ENCODE results near the gene TJP2.

Gene TJP2

DNA sequence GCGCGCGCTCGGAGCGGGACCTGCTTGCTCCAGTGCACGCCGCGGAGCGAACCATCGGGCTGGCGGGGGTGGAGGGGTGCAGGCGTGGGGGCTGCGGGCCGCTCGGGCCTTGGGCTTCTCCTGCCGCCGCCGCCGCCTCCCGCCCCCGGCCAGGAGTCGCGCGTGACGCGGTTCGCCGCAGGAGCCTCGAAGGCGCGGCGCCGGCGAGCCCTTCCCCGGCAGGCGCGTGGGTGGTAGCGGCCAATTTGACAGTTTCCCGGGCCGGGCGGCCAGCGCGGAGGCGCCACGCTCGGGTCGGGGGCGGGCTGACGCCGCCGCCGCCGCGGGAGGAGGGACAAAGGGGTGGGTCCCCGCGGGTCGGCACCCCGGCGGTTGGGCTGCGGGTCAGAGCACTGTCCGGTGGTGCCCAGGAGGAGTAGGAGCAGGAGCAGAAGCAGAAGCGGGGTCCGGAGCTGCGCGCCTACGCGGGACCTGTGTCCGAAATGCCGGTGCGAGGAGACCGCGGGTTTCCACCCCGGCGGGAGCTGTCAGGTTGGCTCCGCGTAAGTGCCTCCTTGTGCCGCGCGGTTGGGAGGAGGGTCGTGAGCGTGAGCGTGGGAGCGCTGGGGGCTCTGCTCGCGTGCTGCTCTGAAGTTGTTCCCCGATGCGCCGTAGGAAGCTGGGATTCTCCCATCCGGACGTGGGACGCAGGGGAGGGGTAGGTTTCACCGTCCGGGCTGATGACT, at the start of gene TJP2:
Gene TJP2 (plus strand): TSS at position 387 of the 725 bp plus-strand sequence. CDS start 96 bp downstream, at position 483.
- no peak for ATAC-seq
- H3K9me3 Mint-ChIP-seq = no peaks in the 10 kb centered on the region
- DNase-seq = peak; percentile 48
- H3K27ac Mint-ChIP-seq = peak within 1 kb of the TSS; percentile 51
- H3K36me3 Mint-ChIP-seq (ENCODE audit: low read depth) = no peaks in the 10 kb centered on the region
- H3K4me1 Mint-ChIP-seq = peaks cover 41% of the 10 kb centered on the region
- H3K27me3 Mint-ChIP-seq = peaks cover 52% of the 10 kb centered on the region
- H3K4me3 Mint-ChIP-seq = peak within 1 kb of the TSS; percentile 78

DNA sequence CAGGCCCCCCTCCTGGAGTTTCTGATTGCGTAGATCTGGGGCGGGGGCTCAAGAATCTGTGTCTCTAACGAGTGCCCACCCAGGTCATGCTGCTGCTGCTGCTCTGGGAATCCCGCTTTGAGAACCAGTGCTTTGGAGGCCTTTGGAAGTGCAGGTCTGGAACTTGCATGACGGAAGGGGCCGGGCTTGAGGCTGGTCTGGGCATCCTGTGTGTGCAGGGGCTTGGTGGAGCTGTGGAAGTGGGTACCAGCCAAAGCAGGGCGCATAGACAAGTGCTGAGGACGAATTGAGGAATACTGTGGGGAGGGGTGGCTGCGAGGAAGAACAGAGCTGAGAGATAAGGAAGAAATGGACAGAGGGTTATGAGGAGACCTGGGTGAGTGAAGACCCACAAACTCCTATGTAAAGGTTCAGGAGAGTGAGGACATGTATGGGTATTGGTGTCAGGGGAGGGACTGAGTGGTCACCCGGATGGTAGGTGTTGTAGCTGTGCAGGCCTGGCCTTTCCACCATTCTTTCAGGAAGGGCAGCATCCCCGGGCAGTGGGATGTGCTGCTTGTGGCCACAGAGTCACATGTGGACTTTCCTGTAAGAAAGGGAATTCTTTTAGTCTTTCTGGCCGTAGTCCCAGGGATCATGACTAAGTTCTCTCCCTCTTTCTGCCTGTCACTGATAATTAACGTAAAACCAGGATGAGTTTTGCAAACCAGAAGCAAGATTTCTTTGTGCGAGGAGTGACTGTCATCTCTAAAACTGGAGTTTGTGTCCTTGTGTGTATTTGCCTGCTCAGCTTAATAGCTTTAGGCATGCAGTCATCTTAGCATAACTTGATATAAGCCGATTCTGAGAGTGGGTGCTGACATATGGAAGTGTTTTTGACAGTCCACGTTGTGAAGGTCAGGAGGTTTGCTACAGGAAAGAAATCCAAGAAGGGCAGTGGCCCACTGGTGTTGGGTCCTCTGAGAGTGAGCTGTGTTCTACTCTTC, 43.3 kb upstream of the TJP2 start:
- no peak for ATAC-seq
- H3K4me3 Mint-ChIP-seq = no peak overlapping the region

DNA sequence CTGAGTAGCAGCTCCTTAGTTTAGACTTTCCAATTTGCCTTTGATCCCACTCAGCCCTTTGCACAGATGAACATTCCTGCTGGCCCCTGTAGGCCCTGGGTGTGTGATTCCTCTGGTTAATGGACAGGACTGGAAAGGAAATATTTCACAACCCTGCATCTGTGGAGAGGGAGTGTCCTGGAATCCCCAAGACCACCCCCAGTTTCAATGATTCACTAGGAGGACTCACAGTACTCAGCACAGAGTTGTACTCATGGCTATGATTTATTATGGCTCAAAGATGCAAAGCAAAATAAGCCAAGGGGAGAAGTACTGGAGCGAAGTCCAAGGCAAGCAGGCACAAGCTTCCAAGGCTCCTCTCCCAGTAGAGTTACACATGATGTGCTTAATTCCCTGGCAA, 42.4 kb upstream of the TJP2 start:
- DNase-seq = no peak
- Mint-ChIP-seq H3K27me3 (peaks cover 2% of the 10 kb centered on the region), H3K9me3 (no peaks in the 10 kb centered on the region), H3K4me3 (no peak overlapping the region), H3K4me1 (no peaks in the 10 kb centered on the region), H3K36me3 (ENCODE audit: low read depth) (no peaks in the 10 kb centered on the region), H3K27ac (no peak overlapping the region)
- no peak for ATAC-seq

More for the DNA sequence above, 43.3 kb upstream of the TJP2 start:
- no peaks in the 10 kb centered on the region for H3K9me3 Mint-ChIP-seq
- H3K4me1 Mint-ChIP-seq = no peaks in the 10 kb centered on the region
- H3K27me3 Mint-ChIP-seq = peaks cover 2% of the 10 kb centered on the region
- no peak overlapping the region for H3K27ac Mint-ChIP-seq
- no peak for DNase-seq
- no peaks in the 10 kb centered on the region for H3K36me3 Mint-ChIP-seq (ENCODE audit: low read depth)

DNA sequence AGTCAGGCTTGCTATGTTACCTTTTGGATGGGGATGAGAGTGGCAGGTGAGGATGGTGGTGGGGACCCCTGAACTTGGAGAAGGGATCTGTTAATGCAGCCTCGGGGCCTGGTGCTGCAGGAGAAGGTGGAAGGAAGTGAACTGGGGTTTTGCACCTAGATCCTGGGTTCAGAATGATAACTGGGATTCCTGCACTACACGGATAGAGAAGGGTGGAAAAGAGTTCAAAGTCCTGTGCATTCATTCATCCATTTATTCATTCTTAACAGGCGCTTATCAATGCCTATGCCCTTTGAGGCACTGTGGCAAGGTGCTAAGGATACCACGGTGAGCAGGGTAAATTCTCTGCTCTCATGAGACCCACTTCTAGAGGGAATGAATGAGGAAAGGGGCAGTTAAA, 41.7 kb upstream of the TJP2 start:
- no peak overlapping the region for H3K4me3 Mint-ChIP-seq

DNA sequence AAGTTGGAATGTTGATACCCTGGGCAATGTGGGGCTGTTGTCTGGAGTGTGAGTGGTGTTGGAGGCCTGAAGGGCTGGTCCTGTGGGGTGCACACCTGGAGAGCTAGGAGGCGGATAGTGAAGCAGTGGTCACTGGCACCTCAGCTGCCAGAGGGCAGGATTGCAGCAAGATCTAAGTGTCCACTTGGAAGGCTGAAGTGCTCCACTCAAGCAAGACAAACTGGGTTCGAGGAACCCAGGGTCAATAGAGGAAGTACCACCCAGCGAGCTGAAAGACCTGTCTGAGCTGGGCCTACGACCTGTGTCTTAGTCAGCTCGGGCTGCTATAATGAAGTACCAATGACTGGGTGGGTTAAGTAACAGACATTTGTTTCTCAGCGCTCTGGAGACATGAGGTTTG, 39.7 kb upstream of the TJP2 start:
- Mint-ChIP-seq H3K27ac (no peak overlapping the region), H3K36me3 (ENCODE audit: low read depth) (no peaks in the 10 kb centered on the region), H3K4me1 (no peaks in the 10 kb centered on the region), H3K4me3 (no peak overlapping the region), H3K27me3 (peaks cover 2% of the 10 kb centered on the region), H3K9me3 (no peaks in the 10 kb centered on the region)
- DNase-seq (no peak), ATAC-seq (no peak)

More for the DNA sequence above, 41.7 kb upstream of the TJP2 start:
- peaks cover 2% of the 10 kb centered on the region for H3K27me3 Mint-ChIP-seq
- H3K9me3 Mint-ChIP-seq = no peaks in the 10 kb centered on the region
- DNase-seq (no peak), ATAC-seq (no peak)
- H3K4me1 Mint-ChIP-seq = no peaks in the 10 kb centered on the region
- H3K27ac Mint-ChIP-seq = no peak overlapping the region
- H3K36me3 Mint-ChIP-seq (ENCODE audit: low read depth) = no peaks in the 10 kb centered on the region

DNA sequence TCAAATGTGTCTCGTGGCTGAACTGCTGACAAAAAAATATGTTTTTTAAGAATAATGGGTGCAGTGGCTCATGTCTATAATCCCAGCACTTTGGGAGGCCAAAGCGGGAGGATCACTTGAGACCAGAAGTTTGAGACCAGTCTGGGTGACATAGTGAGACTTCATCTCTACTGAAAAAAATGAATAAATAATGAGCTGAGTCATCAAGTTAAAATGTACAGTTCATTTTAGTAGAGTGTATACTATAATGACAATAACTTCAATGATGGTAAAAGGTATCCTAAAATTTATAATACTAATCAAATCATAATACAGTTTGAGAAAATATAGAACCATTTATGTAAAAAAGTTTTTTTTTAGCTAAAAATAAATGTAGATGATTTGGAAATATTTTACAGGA, 37.9 kb upstream of the TJP2 start:
- no peaks in the 10 kb centered on the region for H3K4me1 Mint-ChIP-seq
- no peak overlapping the region for H3K4me3 Mint-ChIP-seq
- H3K36me3 Mint-ChIP-seq (ENCODE audit: low read depth) = no peaks in the 10 kb centered on the region
- ATAC-seq = no peak
- no peaks in the 10 kb centered on the region for H3K27me3 Mint-ChIP-seq
- no peaks in the 10 kb centered on the region for H3K9me3 Mint-ChIP-seq
- no peak for DNase-seq
- H3K27ac Mint-ChIP-seq = no peak overlapping the region

DNA sequence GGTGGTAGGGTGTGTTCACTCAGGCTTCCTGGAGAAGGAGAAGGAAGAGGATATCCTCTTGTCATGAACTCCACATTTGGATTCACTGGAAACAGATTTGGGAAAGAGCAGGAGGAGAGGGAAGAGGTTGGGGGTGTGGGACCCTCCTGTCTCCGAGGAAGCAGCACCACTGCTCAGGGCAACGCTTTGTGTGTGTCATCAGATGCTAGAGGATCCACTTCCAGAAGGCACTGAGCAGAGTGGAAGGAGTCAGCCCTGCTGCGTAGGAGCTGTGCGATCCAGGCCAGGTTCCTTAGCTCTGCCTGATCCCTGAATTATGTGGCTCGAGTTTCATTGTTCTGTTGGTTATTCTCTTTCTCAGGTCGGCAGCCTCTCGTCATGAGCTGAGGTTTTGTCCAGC, 37.3 kb upstream of the TJP2 start:
- no peaks in the 10 kb centered on the region for H3K27me3 Mint-ChIP-seq
- no peak overlapping the region for H3K27ac Mint-ChIP-seq
- DNase-seq (no peak), ATAC-seq (no peak)
- no peaks in the 10 kb centered on the region for H3K36me3 Mint-ChIP-seq (ENCODE audit: low read depth)
- H3K4me3 Mint-ChIP-seq = no peak overlapping the region
- no peaks in the 10 kb centered on the region for H3K9me3 Mint-ChIP-seq
- no peaks in the 10 kb centered on the region for H3K4me1 Mint-ChIP-seq

DNA sequence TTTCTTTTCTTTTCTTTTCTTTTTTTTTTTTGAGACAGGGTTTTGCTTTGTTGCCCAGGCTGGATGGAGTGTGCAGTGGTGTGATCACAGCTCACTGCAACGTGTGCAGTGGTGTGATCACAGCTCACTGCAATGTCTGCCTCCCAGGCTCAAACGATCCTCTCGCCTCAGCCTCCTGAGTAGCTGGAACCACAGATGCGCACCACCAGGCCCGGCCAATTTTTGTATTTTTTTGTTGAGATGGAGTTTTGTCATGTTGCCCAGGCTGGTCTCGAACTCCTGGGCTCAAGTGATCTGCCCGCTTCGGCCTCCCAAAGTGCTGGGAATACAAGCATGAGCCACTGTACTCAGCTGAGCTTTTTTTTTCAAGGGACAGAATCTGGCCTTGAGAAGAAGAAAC, 36.8 kb upstream of the TJP2 start:
- no peaks in the 10 kb centered on the region for H3K27me3 Mint-ChIP-seq
- H3K4me3 Mint-ChIP-seq = no peak overlapping the region
- no peak overlapping the region for H3K27ac Mint-ChIP-seq
- DNase-seq (no peak), ATAC-seq (no peak)
- H3K9me3 Mint-ChIP-seq = no peaks in the 10 kb centered on the region
- H3K4me1 Mint-ChIP-seq = no peaks in the 10 kb centered on the region
- no peaks in the 10 kb centered on the region for H3K36me3 Mint-ChIP-seq (ENCODE audit: low read depth)

DNA sequence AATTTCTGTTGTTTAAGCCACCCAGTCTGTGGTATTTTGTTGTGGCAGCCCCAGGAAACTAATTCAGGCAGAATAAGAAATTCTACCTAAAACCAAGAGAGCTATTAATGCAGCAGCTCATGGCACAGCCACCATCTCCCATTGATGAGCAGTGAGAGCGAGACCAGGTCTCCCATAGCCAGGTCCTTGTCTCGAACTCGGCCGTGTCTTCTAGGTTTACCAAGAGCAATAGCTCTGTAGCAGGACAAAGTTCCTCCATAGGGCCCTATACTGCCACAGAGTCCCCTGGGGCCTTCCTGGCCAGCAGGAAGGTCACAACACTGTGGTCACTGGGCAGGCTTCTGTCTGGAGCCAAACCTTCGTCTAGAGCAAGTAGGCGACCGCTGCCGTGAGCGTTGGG, 34.5 kb upstream of the TJP2 start:
- H3K9me3 Mint-ChIP-seq = no peaks in the 10 kb centered on the region
- ATAC-seq (no peak), DNase-seq (no peak)
- H3K27ac Mint-ChIP-seq = no peak overlapping the region
- H3K27me3 Mint-ChIP-seq = no peaks in the 10 kb centered on the region
- H3K36me3 Mint-ChIP-seq (ENCODE audit: low read depth) = no peaks in the 10 kb centered on the region
- H3K4me1 Mint-ChIP-seq = no peaks in the 10 kb centered on the region
- H3K4me3 Mint-ChIP-seq = no peak overlapping the region

DNA sequence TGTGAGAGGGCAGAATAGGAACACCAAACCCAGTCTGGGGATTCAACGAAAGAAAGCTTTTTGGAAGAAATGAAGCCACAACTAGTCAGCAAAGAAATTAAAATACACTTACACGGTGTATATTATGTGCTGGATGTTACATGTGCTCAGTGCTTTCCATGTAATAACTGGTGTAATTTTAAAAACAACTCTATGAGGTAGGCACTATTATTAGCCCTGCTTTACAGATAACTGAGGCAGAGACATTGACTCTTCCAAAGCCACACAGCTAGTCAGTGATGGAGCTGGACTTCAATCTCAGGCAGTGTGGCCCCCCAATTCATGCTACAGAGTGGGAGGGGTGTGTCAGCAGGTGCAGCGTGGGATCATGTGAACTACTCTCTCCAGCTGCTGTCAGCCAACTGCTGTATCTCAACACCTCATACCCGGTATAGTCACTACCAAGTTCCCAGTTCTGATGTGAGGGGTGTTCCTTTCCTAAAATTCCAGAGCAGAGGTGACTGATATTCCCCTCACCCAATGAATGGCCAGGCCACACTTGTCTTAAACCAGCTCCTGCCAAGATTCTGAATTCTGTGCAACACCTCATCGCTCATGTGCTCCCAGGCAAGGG, 33.8 kb upstream of the TJP2 start:
- Mint-ChIP-seq H3K4me1 (no peaks in the 10 kb centered on the region), H3K27ac (no peak overlapping the region), H3K27me3 (no peaks in the 10 kb centered on the region), H3K9me3 (no peaks in the 10 kb centered on the region), H3K36me3 (ENCODE audit: low read depth) (no peaks in the 10 kb centered on the region), H3K4me3 (no peak overlapping the region)
- no peak for DNase-seq
- no peak for ATAC-seq

DNA sequence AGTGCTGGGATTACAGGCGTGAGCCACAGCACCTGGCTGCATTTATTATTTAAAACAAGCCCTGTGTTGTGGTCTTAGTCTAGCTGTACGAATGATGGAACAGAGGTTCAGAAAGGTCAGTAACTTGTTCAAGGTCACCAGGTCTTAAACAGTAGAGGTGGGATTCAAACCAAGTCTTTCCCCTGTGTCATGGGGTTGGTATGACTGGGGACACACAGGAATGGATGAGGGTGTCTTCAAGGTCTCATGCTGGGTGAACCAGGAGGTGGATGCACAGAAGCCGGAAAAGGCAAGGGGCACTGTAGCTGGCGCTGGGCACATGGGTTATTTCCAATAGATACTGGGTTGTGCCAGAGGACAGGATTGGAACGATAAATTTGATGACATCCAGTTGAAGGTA, 32.2 kb upstream of the TJP2 start:
- Mint-ChIP-seq H3K4me3 (no peak overlapping the region), H3K4me1 (no peaks in the 10 kb centered on the region), H3K27me3 (no peaks in the 10 kb centered on the region), H3K36me3 (ENCODE audit: low read depth) (no peaks in the 10 kb centered on the region), H3K9me3 (no peaks in the 10 kb centered on the region), H3K27ac (no peak overlapping the region)
- no peak for DNase-seq
- no peak for ATAC-seq

DNA sequence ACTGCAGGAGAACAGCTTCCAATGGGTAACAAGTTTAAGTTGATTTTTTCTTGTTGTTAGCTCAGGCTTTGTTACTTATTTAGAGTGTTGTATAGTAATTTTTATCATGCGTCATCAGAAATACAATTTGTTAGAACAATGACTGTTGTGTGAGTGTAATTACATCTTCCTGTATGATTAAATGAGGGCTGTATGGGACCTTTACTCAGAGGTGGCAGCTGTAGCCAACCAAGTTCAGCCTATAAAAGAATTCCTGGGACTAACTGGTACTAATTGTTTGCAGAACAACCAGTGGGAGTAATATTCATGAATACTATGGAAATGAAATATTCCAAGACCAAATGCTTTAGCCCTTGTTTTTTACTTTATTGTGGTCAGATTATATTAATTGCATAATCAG, 30.8 kb upstream of the TJP2 start:
- Mint-ChIP-seq H3K27me3 (no peaks in the 10 kb centered on the region), H3K9me3 (no peaks in the 10 kb centered on the region), H3K4me1 (no peaks in the 10 kb centered on the region), H3K36me3 (ENCODE audit: low read depth) (no peaks in the 10 kb centered on the region), H3K27ac (no peak overlapping the region), H3K4me3 (no peak overlapping the region)
- DNase-seq (no peak), ATAC-seq (no peak)

DNA sequence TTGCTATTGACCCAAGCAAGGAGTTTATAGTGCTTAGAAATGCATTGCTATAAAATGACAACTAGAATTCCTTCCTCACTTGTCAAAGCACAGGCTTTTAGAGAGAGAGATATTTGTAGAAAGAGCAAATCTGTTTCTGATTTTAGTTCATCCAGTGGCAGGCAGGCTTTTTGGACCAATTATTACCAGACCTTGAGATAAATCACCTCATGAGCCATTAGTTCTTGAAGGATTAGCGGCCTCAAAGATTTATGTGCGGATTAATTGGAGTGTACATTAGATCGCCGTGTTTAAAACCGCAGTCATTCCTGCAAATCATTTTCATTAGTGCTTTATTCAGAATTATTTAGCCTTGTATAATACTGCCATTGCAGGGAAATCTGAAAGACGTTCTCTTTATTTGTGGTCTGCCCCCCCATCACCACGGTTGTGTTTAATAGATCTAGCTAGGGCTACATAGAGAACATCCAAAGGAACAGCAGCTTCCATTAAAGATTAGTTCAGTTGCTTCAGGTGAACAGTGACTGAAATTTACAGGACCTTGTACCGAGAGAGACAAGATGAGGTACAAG, 28.8 kb upstream of the TJP2 start:
- ATAC-seq (no peak), DNase-seq (no peak)
- Mint-ChIP-seq H3K9me3 (no peaks in the 10 kb centered on the region), H3K4me3 (no peak overlapping the region), H3K4me1 (no peaks in the 10 kb centered on the region), H3K27ac (no peak overlapping the region), H3K27me3 (no peaks in the 10 kb centered on the region), H3K36me3 (ENCODE audit: low read depth) (no peaks in the 10 kb centered on the region)

DNA sequence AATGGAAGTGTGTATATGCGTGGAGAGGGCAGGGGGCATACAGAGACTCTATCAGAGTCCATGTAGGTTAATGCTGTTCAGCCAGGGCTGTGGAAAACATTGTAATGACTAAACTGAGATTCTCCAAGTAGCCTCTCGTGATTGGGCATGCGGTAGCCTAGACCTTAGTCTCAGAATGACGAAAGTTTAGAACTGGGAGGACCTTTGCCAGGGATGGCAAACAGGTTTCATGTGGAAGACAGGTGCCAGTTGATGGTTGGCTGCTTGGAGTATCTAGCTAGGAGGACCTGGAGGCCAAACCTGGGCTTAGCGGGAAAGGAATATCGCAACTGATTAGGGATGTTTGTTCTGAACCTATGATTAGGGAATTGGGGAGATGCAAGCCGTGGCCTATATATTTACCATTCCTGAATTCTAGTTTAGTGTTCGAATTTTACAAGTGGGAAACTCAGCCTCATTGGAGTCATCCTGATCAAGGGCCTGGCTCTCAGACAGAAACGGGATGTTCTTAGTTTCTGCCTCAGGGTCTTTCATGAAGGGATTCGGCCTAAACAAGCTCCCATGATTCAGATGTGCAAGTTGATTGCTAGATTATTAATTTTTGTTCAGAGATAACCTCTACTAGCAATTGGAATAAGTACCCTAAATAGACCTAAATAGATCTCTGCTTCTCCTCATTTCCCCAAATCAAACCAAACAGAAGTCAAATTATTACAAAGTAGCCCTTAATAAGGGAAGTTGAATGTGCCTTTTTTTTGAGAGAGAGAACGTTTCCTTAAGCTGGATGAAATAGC, 26.8 kb upstream of the TJP2 start:
- DNase-seq (no peak), ATAC-seq (no peak)
- Mint-ChIP-seq H3K27ac (no peak overlapping the region), H3K9me3 (no peaks in the 10 kb centered on the region), H3K4me3 (no peak overlapping the region), H3K4me1 (no peaks in the 10 kb centered on the region), H3K27me3 (no peaks in the 10 kb centered on the region), H3K36me3 (ENCODE audit: low read depth) (no peaks in the 10 kb centered on the region)
